HG02571 (cell line): ENCODE data around the gene CABP4.

Experiments used
- ATAC-seq: cut with Tn5 transposase; IDR thresholded peaks from one replicate; pipeline ENCODE4 v1.9.1; 2021; ENCODE audit warnings: mild to moderate bottlenecking, moderate library complexity; ENCODE audit not compliant: unreplicated experiment

Gene CABP4

DNA sequence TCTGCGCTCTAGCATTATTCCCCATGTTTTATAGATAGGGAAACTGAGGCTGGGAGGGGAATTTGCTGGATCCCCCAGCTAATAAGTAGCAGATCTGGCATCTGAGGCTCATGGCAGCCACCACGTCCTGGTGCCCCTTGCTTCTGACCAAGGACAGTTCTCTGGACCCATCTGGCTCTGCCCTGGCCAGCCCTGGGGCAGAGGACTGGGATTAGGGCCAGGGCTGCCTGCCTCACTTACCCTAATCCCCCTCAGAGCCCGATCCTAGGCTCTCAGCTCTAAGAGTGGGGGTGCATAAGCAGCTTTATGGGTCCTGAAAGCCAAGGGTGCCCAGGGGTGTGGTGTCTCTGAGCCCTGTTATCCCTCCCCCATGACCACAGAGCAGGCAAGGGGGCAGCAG is at the start of gene CABP4:
Gene CABP4, plus strand, starts transcription at position 301 of the 400 bp plus-strand sequence. Its CDS starts 70 bp downstream, at position 371.
- ATAC-seq = no peak

- ATAC-seq = no peak
These were observed 49.3 kb upstream of the CABP4 start for GRCh38 chr11:67405688-67406339.

- ATAC-seq = no peak
These were observed 48.7 kb upstream of the CABP4 start for GRCh38 chr11:67406420-67406968.

DNA sequence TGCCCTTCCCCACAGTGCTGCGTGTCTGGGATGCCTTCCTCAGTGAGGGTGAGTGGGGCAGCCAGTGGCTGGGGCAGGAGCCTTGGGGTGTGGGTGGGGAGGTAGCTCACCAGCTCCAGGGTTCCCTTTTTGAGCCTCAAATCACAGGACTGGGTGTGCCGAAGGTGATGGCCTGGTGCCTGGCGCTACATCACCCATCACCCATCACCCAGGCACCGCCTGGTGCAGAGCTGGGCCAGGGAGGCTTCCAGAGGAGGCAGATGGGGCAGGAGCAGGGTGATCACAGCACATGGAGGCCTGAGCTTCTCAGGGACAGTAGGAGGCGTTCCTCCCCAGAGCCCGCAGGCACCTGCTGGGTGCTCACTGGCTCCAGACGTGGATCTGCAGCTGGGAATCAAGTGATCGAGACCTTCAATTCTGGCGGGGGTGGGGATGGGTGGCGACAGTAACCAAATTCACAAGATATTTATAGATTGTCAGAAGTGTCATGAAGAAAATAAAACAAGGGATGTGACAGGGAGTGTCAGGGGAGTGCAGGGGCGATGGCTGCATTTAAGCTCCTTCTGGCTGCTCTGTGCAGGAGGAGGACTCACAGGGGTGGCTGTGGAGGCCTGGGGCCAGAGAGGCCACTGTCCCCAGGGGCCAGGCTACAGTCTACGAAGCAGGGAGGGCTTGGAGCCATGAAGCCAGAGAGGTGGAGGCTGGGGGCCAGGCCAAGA is 48.0 kb upstream of the CABP4 start:
- no peak for ATAC-seq

- ATAC-seq = no peak
These were observed 47.4 kb upstream of the CABP4 start for GRCh38 chr11:67407688-67408163.

DNA sequence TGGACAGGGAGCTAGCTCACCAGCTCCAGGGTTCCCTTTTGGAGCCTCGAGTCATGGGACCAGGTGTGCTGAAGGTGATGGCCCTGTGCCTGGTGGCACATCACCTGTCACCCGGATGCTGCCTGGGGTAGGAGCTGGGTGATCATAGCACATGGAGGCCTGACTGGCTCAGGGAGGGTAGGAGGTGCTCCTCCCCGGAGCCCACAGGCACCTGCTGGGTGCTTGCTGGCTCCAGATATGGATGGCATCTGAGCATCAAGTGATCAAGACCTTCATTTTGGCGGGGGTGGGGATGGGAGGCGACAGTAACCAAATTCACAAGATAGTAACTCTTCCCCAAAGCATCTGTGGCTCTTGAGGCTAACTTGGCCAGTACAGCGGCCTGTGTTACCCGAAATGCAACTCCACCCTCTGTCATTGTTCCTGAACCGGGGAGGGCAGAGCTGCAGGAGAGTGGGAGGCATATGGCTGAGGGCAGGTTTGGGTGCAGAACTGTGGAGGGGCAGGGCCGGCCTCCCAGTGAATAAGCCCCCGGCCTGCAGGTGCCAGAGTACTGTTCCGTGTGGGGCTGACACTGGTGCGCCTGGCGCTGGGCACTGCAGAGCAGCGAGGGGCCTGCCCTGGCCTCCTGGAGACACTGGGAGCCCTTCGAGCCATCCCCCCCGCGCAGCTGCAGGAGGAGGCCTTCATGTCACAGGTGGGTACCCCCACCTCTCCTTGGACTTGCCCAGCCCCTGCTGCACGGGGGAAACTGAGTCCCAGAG is 46.5 kb upstream of the CABP4 start:
- ATAC-seq = no peak

GRCh38 chr11:67409261-67409666 is 45.9 kb upstream of the CABP4 start:
- ATAC-seq = no peak

DNA sequence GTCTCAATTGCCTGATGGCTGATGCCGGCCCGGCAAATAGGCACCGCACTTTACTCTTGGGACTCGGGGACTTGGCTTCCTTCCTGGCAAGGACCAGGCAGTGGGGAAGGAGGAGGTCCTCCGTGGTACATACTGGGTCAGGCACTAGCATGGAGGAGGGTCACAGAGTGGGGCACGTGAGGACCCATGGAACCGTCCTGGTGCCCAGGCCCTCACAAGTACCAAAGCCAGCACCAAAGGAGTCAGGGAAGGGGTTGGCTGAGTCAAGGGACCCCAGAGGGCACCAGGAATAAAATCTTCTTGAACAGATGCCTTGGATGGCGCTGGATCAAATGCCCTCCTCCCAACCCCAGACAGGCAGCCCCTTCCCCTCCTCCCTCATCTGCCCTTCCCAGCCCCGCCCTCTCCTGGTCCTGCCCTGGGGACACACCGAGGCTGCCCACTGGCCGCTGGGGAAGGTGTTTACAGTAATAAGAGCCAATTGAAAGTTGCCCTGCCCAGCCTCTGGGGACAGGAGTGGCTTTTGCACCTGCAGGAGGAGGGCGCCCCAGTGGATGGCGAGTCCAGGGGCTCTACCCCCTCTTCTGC is 45.3 kb upstream of the CABP4 start:
- no peak for ATAC-seq

GRCh38 chr11:67410369-67410831 is 44.8 kb upstream of the CABP4 start:
- no peak for ATAC-seq

DNA sequence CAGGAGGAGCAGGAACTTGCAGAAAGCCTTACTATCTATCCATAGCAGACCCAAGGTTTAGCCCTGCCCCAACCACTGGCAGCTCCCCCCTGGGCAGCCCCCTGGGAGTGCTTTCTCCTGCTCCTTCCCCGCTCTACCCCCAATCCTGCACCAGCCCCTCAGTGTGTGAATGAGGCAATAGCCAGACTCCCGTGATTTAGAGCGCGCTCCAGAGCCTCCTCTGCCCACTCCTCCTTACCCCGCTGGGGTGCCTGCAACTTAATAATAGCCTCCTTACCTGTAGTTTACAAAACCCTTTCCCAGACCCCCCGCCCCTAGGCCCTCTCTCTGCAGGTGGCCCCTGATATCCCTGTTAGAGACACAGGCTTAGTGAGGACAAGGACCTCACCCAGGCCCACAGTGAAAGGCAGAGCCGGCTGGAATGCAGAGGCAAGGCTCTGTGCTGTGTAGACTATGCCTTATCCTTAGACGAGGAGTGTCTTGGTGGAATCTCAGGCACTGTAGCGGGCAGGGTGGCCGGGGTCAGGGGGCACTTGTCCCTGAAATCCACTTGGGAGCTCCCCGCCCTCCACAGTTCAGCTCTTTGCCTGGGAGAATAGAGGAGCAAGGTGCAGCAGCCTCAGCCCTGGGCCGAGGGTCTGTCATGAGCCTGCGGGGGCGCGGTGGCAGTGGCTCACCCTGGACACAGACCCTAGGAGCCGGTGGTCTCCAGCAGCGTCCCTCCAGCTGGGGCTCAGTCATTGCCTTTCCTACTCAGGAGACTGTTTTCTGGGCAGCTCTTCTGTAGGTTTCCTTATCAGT is 44.0 kb upstream of the CABP4 start:
- ATAC-seq = no peak

GRCh38 chr11:67411785-67412152 is 43.4 kb upstream of the CABP4 start:
- ATAC-seq = no peak

DNA sequence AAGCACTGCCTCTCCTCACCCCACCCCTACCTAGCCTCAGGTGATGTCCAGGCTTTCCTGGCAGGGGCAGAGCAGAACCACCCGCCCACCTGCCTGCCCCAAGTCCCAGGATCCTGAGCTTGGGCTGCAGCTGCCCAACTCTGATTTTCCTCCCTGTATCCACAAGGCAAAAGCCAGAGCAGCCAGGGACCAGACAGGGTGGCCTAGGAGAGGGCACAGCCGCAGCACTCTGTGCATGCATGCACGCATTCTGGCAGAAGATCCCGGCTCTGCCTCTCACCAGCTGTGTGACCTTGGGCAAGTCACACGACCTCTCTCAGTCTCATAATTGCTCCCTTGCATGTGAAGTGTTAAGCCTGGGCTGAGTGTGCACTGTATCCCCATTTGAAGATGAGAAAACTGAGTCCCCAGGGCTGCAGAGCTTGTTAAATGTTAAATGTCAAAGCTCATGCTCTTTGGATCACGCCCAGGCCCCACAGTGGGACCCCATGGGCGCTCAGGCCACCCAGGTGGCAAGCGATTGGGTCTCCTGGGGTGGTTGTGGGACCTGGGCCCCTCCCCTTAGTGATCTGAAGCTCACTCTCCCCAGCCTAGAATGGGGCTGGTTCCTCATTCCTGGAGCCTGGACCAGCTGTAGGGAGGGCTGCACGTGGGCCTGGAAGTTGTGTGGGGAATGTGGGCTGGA is 42.5 kb upstream of the CABP4 start:
- ATAC-seq = no peak

- ATAC-seq = no peak
These were observed 41.8 kb upstream of the CABP4 start for GRCh38 chr11:67413266-67413849.

DNA sequence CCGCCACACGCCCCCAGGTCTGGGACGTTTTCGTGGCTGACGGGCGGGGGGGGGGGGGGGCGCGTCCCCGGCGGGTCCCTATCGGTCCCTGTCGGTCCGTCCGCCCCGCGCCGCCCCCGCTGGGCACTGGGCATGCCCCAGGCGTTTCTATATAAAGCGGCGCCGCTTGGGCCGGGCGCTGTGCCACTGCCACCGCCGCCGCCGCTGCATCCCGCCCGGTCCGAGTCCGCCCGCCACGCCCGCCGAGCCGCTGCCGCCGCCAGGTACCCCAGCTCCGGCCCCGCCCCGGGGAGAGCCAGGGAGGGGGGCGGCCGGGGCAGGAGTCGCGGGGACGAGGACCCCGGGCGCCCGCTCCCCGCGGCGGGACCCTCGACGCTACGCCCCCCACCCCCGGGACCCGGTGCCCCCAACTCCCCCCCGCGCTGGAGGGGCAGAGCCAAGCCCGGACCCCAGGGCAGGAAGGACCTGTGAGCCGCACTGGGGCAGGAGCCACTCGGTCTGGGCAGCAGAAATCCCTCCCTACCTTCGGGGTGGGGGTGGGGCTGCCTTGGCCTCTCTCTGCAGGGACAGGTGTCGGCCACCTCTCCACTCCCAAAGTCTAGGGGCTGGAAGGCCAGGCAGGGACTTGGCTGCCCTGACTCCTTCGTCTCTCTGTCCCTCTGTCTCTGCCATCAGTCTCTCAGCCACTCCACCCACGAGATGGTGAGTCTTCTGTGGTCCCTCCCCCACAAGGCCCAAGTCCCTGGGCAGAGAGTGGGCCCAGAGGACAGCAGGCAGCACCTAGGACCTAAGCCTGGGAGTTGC is 39.5 kb upstream of the CABP4 start, which contains the start of gene CARNS1:
Gene CARNS1, plus strand, starts transcription at position 178 of the 804 bp plus-strand sequence. Its CDS starts 522 bp downstream, at position 700.
- ATAC-seq = no peak

GRCh38 chr11:67416416-67417335 is 38.5 kb upstream of the CABP4 start:
- no peak for ATAC-seq

- no peak for ATAC-seq
These were observed 37.7 kb upstream of the CABP4 start for GRCh38 chr11:67417425-67417824.
